Fibroblast of the aortic adventitia (primary cell): ENCODE data around the gene STPG3. TPM values are rescaled to one million over a fixed set of nuclear protein-coding genes. Genes with fewer than 3 reads are reported as not detected.

Source experiments
- DNase-seq: peaks from one replicate; pipeline ENCODE4 v3.0.0-alpha.2; 2010; ENCODE audit warnings: low read depth
- H3K4me3 ChIP-seq: 2 replicates; pipeline ENCODE4 v1.5.1; 2011; ENCODE audit warnings: low read depth, mild to moderate bottlenecking, control low read depth, low read length, moderate library complexity
- total RNA-seq: library from RNA; depleted of rRNA; stranded (reverse); fragments of >200 nt; gene quantifications from 2 replicates; pipeline ENCODE4 v1.2.3, GENCODE V29; 2012; ENCODE audit warnings: low replicate concordance
- TF ChIP-seq, protein P1 (sequence below): IDR thresholded peaks from 2 replicates; pipeline ENCODE4 v1.5.1; 2011; ENCODE audit warnings: mild to moderate bottlenecking, low read length, control low read depth, inconsistent platforms; ENCODE audit not compliant: insufficient read depth

Gene STPG3
- total RNA-seq, 1 donor, result not detected

DNA sequence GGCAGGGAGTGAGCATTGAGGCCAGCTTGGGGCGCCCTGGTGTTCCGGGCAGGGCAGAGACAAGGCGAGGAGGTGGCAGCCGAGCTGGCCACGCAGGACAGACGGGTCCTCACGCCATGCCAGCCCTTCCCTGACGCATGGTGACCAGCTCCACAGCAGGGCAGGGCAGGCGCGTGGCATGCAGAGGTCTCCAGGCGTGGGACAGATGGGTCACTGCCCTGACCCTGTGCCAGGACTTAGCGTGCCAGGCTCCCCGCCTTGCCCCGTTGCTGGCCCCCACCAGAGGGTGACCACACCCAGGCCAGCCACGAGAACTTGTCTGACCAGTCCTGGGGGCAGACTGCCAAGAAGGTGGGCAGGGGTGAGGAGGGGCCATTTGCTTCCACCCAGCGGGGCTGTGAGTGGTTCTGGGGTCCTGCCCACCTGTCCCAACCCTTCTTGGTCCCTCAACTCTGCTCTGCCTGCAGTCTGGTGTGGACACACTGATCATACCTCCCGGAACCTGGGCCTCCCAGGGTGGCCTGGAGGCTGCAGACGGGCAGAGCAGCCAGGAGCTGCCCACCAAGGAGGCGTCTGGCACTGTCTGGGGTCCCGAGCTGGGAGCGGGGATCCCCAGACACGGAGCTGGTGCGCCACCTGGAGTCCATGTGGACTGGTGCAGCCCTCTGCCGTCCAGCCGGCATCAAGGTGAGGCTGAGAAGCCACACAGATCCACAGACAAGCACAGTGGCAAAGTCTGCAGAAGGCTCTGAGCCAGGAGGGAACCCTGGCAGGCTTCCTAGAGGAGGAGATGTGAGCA, 23.8 kb upstream of the STPG3 start, which contains the start of gene RNF224:
RNF224 (plus strand) TSS at position 449 of the 799 bp plus-strand sequence. CDS start 834 bp downstream, outside the sequence.
- TF ChIP-seq, protein P1, sequence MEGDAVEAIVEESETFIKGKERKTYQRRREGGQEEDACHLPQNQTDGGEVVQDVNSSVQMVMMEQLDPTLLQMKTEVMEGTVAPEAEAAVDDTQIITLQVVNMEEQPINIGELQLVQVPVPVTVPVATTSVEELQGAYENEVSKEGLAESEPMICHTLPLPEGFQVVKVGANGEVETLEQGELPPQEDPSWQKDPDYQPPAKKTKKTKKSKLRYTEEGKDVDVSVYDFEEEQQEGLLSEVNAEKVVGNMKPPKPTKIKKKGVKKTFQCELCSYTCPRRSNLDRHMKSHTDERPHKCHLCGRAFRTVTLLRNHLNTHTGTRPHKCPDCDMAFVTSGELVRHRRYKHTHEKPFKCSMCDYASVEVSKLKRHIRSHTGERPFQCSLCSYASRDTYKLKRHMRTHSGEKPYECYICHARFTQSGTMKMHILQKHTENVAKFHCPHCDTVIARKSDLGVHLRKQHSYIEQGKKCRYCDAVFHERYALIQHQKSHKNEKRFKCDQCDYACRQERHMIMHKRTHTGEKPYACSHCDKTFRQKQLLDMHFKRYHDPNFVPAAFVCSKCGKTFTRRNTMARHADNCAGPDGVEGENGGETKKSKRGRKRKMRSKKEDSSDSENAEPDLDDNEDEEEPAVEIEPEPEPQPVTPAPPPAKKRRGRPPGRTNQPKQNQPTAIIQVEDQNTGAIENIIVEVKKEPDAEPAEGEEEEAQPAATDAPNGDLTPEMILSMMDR, result peak; percentile 89
- no peak within 1 kb of the TSS for H3K4me3 ChIP-seq

DNA sequence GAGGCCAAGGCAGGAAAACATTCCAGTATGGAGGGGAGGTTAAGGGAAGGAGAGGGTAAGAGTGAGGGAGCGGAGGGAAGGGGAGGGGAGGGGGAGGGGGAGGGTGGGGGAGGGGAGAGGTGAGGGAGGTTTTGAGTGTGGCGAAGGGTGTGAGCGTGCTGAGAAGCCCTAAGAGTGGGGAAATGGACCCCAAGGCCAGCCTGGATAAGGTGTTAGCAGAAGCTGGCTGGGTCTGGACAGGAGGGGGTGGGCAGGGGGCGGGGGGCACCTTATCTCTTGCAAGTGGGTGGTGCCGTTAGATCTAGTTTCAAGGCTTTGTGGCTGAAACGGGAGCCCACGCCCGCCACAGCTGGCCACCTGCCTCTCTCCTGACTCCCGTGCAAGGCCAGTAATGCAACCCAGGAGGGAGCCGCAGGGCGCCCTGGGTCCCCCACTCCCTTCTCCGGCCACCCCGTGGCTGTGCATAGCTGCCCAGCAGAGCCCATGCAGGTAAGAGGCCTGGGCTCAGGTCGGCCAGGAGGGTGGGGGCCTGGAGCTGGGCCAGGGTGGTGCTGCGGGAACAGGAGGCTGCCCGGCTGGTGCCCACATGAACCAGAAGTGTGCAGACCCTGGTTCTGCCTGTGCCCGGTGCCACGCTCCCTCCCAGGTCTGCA, 23.1 kb upstream of the STPG3 start:
- no peak for DNase-seq
- no peak overlapping the region for H3K4me3 ChIP-seq
- TF ChIP-seq, protein P1, result no peak

More for the DNA sequence above, 23.8 kb upstream of the STPG3 start, which contains the start of gene RNF224:
- DNase-seq, result peak; percentile 69

DNA sequence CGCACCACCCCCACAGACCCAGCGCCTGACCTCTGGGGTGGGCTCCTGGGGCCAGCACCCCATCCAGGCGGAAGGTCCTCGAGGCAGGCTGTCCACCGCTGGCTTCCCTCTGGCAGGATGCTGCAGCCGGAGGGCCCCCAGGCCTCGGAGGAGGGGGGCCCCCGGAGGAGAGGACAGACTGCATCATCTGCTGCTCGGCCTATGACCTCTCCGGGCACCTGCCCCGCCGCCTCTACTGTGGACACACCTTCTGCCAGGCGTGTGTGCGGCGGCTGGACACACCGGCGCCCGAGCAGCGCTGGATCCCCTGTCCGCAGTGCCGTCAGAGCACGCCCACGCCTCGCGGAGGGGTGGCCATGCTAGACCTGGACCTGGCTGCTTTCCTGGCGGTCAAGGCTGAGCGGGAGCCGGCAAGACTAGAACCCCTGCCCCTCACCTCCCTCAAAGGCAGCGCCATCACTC, 22.5 kb upstream of the STPG3 start:
- DNase-seq, result no peak
- H3K4me3 ChIP-seq, result no peak overlapping the region
- TF ChIP-seq, protein P1, result no peak

DNA sequence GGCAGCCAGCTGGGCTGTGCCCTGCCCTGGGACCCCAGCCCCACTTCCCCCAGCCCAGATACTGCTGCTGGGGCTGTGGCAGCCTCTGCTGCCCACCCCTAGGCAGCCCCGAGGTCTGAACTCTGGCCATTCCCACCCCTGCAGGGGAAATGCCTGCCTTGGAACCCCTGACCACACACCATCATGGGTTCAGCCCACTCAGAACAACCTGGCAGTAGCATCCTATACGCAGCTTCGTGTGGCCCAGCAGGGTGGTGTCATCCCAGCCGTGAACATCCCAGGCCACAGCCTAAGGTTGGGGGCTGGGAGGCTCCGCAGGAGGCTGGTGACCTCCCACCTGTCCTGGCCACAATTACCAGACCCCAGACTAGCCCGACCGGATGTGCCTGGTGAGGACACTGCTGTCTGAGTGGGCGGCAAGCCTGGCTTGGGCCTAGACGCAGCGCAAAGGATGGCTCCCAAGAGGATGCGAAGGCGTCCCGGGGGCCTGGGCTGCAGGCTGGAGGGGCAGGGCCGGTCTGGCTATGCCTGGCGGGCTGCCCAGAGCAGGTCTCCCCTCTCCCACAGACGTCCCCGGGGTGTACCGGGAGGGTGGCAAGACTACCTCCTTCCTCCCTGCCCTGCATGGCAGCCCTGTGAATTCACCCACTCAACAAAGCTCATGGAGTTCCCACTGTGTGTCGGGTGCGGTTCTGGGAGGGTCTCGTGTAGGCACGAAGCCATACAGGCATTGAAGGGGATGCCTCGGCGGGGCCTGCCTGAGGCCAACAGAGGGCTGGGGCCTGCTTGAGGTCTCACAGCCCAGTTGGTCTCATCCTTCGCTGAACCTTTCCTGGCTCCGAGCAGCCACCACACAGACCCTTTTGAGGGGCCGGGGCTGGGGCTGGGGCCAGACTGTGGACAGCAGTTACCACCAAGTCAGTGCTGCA, 21.9 kb upstream of the STPG3 start:
- DNase-seq, result no peak
- TF ChIP-seq, protein P1, result no peak
- H3K4me3 ChIP-seq, result no peak overlapping the region

DNA sequence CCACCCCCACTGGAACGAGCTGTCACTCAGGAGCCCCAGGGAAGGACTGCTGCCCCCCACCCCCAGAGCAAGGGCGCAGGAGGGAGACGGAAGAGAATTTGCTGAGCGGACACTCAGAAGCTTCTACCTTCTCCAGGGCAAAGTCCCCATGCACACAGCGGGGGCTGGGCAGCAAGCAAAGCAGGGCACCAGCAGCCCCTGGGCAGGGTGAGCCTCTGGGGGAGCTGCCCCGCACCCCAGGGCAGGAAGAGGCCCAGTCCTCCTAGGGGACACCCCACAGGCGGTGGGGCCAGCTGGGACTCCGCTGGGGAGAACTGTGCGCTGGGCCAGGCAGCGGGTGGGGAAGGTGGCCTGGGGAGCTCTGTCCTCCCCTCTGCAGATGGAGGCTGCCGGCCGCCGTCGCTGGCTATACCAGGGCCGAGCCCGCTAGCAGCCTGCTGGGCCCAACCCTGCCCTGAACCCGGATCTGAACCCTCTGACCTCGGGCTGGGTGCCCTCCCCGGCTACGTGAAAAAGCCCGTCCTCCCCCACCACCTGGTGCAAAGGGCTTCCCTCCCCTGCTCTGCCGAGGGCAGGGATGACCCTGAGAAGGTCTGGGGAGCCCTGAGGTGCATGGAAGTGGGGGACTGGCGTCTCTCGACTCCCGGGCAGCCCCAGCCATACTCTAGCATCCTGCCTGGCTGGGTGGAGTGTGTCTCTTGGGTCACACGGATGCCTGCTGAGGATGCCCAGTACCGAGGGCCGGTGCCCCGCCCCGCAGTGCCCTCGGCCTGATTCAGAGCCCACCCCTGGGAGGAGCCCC, 21.0 kb upstream of the STPG3 start:
- no peak for DNase-seq
- TF ChIP-seq, protein P1, result no peak
- H3K4me3 ChIP-seq, result no peak overlapping the region
